K562 (cell line): ENCODE data around the gene CAMKV. TPM values are rescaled to one million over a fixed set of nuclear protein-coding genes. Genes with fewer than 3 reads are reported as not detected.
A peak's percentile ranks its signal among the peaks of the same experiment; 100 is the strongest.

Experiments used
- CHD1 ChIP-seq: fragments of 200-600 bp; sonication (generic); IDR thresholded peaks from one replicate; pipeline ENCODE4 v1.6.1; 2012; ENCODE audit warnings: mild to moderate bottlenecking, moderate library complexity, low read length, inconsistent platforms
- FOXK2 ChIP-seq, 2 experiments: fragments of 450-650 bp; IDR thresholded peaks in 1 of 2; conservative IDR thresholded peaks in 1 of 2; 2 replicates each; pipeline ENCODE4 v1.6.1; 2016; ENCODE audit warnings: low read depth in 2 of 2, mild to moderate bottlenecking in 1 of 2
- KAT2B ChIP-seq: IDR thresholded peaks from one replicate; pipeline ENCODE4 v1.6.1; 2012; ENCODE audit warnings: low read depth, mild to moderate bottlenecking, control low read depth, inconsistent platforms, low read length, moderate library complexity
- L3MBTL2 ChIP-seq: fragments of 450-650 bp; IDR thresholded peaks from 2 replicates; pipeline ENCODE4 v1.6.1; 2016; ENCODE audit warnings: mild to moderate bottlenecking, moderate library complexity
- RFX5 ChIP-seq: IDR thresholded peaks from 2 replicates; pipeline ENCODE4 v1.6.1; 2011; ENCODE audit warnings: low read depth, mild to moderate bottlenecking, improper control_type of control experiment, low read length
- TAF1 ChIP-seq: IDR thresholded peaks from 2 replicates; pipeline ENCODE4 v1.6.1; 2011; ENCODE audit warnings: mild to moderate bottlenecking, low read length, moderate library complexity; ENCODE audit not compliant: insufficient read depth, control insufficient read depth, severe bottlenecking; ENCODE audit errors: extremely low read depth
- TAL1 ChIP-seq: fragments of 450-650 bp; IDR thresholded peaks from 2 replicates; pipeline ENCODE4 v1.6.1; 2016; ENCODE audit warnings: mild to moderate bottlenecking
- TFAM ChIP-seq: fragments of 250-450 bp; sonication (Bioruptor Pico); conservative IDR thresholded peaks from 2 replicates; pipeline ENCODE4 v1.5.0; 2021; ENCODE audit warnings: mild to moderate bottlenecking, moderate library complexity
- U2AF1 ChIP-seq: fragments of 200-400 bp; formaldehyde crosslinking; optimal IDR thresholded peaks from 2 replicates; pipeline ENCODE3; 2017; ENCODE audit warnings: mild to moderate bottlenecking, low read depth, low read length, moderate library complexity
- ZBTB8A ChIP-seq: fragments of 450-650 bp; IDR thresholded peaks from 2 replicates; pipeline ENCODE4 v1.6.1; 2018; ENCODE audit warnings: mild to moderate bottlenecking, moderate library complexity; ENCODE audit not compliant: partially characterized antibody
- ZNF134 ChIP-seq: fragments of 250-450 bp; sonication (Bioruptor Pico); conservative IDR thresholded peaks from 2 replicates; pipeline ENCODE4 v1.4.0; 2020
- ZNF253 ChIP-seq: fragments of 250-450 bp; sonication (Bioruptor Pico); conservative IDR thresholded peaks from 2 replicates; pipeline ENCODE4 v1.6.1; 2021; ENCODE audit warnings: mild to moderate bottlenecking
- ZNF3 ChIP-seq: fragments of 250-450 bp; sonication (Bioruptor Pico); IDR thresholded peaks from 2 replicates; pipeline ENCODE4 v1.5.0; 2021; ENCODE audit warnings: mild to moderate bottlenecking, moderate library complexity
- ZSCAN32 ChIP-seq: fragments of 450-650 bp; formaldehyde crosslinking; IDR thresholded peaks from 2 replicates; pipeline ENCODE4 v1.4.0; 2020; ENCODE audit warnings: mild to moderate bottlenecking, moderate library complexity
- polyA plus RNA-seq, 8 experiments: library from polyadenylated mRNA; depleted of rRNA in 4 of 8; stranded (reverse) in 5 of 8; unstranded in 3 of 8; fragments of >200 nt; fragmentation: Nextera tagmentation in 2 of 8; fragmentation: Illumina TruSeq in 1 of 8; extraction: Ambion mirVana in 2 of 8; extraction: Trizol in 1 of 8; gene quantifications; 2 replicates each; pipeline versions ENCODE4 v1.2.1 to v1.2.3, GENCODE V29; 2011 to 2014; ENCODE audit warnings: inconsistent platforms in 1 of 8, missing spikeins in 1 of 8
- total RNA-seq, 7 experiments: library from RNA; depleted of rRNA in 6 of 7; stranded (reverse); fragments of >200 nt in 6 of 7; fragmentation: Illumina TruSeq in 2 of 7; extraction: Trizol in 2 of 7; gene quantifications; 2 replicates each; pipeline versions ENCODE4 v1.2.1 to v1.2.3, GENCODE V29; 2011 to 2021; ENCODE audit warnings: low replicate concordance in 1 of 7
- TF ChIP-seq, protein P1 (sequence below): sonication (generic); formaldehyde crosslinking; IDR thresholded peaks from 2 replicates; pipeline ENCODE4 v1.8.1; 2023; ENCODE audit warnings: mild to moderate bottlenecking, missing genetic modification reagents
- TF ChIP-seq, protein P2 (sequence below): fragments of 450-650 bp; IDR thresholded peaks from 2 replicates; pipeline ENCODE4 v1.6.1; 2016; ENCODE audit warnings: borderline replicate concordance
- TF ChIP-seq, protein P3 (sequence below), 3 experiments: fragments of 200-800 bp in 1 of 3; fragments of 250-450 bp in 1 of 3; fragments of 450-650 bp in 1 of 3; sonication (Bioruptor Pico) in 1 of 3; sonication (Bioruptor generic) in 1 of 3; formaldehyde crosslinking in 1 of 3; IDR thresholded peaks; 2 replicates each; pipeline versions ENCODE4 v1.6.1 to v1.8.0; 2016 to 2022; ENCODE audit warnings: mild to moderate bottlenecking in 2 of 3, missing genetic modification characterization in 2 of 3, missing compliant biosample characterization in 1 of 3, moderate library complexity in 1 of 3

Gene CAMKV
- total and polyA plus RNA-seq, 9 of the 15 experiments (the other 6 are each of a cell fraction or from before 2014, with no cell fraction given) = 0.08 to 2.7 (median 0.79) TPM

DNA sequence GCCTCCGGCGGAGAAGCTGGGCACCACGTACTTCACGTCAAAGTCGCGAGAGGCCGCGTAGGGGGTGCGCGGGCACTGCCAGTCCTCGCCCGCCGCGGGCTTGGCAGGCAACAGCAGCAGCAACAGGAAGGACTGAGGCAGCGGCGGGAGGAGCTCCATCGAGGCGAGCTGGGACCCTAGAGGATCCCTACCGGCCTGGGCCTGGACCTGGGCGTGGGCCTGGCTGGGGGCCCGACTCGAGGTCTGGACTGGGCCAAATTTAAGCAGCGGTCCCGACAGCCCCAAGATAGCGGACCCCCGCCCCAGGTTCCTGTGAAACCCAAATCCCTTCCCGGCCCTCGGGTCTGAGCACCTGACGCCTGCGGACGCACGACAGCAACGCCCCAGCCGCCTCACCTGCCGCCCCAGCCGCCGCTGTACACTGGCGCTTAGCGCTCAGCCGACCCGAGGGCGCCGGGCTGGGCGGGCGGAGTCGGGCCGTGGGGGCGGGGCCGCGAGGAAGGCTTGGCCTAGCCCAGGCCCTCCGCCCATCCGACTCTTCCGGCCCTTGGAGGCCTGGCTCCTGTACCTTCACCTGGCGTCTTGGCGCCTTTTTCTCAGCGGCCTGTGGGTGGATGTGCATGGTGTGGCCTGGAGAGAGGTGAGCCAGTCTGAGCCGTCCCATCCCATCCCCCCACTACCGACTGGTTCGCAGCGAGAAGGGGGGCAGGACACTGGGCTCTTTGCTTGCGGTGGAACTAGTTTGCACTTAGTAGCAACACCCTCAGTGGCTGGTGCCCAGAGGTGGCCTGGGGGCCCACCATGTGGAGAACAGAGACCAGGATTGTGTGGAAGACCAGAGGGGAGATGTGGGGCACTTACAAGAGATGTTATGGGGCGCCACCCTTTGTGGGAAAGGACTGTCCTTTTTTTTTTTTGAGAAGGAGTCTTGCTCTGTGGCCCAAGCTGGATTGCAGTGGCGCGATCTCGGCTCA lies 34.0 kb upstream of the CAMKV start, which contains the start of gene MST1R (continued):
- TF ChIP-seq, protein P1, sequence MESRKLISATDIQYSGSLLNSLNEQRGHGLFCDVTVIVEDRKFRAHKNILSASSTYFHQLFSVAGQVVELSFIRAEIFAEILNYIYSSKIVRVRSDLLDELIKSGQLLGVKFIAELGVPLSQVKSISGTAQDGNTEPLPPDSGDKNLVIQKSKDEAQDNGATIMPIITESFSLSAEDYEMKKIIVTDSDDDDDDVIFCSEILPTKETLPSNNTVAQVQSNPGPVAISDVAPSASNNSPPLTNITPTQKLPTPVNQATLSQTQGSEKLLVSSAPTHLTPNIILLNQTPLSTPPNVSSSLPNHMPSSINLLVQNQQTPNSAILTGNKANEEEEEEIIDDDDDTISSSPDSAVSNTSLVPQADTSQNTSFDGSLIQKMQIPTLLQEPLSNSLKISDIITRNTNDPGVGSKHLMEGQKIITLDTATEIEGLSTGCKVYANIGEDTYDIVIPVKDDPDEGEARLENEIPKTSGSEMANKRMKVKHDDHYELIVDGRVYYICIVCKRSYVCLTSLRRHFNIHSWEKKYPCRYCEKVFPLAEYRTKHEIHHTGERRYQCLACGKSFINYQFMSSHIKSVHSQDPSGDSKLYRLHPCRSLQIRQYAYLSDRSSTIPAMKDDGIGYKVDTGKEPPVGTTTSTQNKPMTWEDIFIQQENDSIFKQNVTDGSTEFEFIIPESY = no peak
- TF ChIP-seq ZSCAN32 (no peak), U2AF1 (no peak), L3MBTL2 (peak; percentile 61; the same call in 1 of the 2 replicates), ZNF253 (CRISPR knock-in tag) (no peak), KAT2B (no peak), TFAM (CRISPR knock-in tag) (no peak), TAL1 (no peak), FOXK2 (conservative IDR thresholded peaks at IDR 0.05 in 1 of 2, IDR thresholded peaks at IDR 0.05 in 1 of 2; ENCODE audit: low read depth in 2 of 2) (no peak), ZBTB8A (no peak), TAF1 (peak; percentile 68), RFX5 (no peak), CHD1 (no peak), ZNF134 (CRISPR knock-in tag) (no peak), ZNF3 (no peak)
- TF ChIP-seq, protein P2, sequence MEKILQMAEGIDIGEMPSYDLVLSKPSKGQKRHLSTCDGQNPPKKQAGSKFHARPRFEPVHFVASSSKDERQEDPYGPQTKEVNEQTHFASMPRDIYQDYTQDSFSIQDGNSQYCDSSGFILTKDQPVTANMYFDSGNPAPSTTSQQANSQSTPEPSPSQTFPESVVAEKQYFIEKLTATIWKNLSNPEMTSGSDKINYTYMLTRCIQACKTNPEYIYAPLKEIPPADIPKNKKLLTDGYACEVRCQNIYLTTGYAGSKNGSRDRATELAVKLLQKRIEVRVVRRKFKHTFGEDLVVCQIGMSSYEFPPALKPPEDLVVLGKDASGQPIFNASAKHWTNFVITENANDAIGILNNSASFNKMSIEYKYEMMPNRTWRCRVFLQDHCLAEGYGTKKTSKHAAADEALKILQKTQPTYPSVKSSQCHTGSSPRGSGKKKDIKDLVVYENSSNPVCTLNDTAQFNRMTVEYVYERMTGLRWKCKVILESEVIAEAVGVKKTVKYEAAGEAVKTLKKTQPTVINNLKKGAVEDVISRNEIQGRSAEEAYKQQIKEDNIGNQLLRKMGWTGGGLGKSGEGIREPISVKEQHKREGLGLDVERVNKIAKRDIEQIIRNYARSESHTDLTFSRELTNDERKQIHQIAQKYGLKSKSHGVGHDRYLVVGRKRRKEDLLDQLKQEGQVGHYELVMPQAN = no peak
- TF ChIP-seq, protein P3, sequence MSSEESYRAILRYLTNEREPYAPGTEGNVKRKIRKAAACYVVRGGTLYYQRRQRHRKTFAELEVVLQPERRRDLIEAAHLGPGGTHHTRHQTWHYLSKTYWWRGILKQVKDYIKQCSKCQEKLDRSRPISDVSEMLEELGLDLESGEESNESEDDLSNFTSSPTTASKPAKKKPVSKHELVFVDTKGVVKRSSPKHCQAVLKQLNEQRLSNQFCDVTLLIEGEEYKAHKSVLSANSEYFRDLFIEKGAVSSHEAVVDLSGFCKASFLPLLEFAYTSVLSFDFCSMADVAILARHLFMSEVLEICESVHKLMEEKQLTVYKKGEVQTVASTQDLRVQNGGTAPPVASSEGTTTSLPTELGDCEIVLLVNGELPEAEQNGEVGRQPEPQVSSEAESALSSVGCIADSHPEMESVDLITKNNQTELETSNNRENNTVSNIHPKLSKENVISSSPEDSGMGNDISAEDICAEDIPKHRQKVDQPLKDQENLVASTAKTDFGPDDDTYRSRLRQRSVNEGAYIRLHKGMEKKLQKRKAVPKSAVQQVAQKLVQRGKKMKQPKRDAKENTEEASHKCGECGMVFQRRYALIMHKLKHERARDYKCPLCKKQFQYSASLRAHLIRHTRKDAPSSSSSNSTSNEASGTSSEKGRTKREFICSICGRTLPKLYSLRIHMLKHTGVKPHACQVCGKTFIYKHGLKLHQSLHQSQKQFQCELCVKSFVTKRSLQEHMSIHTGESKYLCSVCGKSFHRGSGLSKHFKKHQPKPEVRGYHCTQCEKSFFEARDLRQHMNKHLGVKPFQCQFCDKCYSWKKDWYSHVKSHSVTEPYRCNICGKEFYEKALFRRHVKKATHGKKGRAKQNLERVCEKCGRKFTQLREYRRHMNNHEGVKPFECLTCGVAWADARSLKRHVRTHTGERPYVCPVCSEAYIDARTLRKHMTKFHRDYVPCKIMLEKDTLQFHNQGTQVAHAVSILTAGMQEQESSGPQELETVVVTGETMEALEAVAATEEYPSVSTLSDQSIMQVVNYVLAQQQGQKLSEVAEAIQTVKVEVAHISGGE (CRISPR knock-in tag; IDR thresholded peaks at IDR 0.05) = no peak
